ENCODE measurements around the gene PTPN22.

GRCh38 chr1:113809670-113810602 is 61.6 kb downstream of the PTPN22 start:
- TF ChIP-seq EZH2phosphoT487 (IDR thresholded peaks at IDR 0.05; ENCODE audit: insufficient read depth, low read depth) (no peak), EZH2 (IDR thresholded peaks at IDR 0.05; ENCODE audit: insufficient read depth, poor library complexity, severe bottlenecking) (no peak)

Data from GM23248 (cell line).